NCI-H345 treated with DMSO at 0.1 percent for 48 hours (cell line): ENCODE results near the gene SNTN.

Experiments used
- DNase-seq: peaks from one replicate; lab custom pipeline; 2025; ENCODE audit not compliant: unreplicated experiment; lab: John Stamatoyannopoulos, UW

SNTN gene

GRCh38 chr3:63673111-63673510 lies 20.6 kb downstream of the SNTN start:
- DNase-seq, result no peak

DNA sequence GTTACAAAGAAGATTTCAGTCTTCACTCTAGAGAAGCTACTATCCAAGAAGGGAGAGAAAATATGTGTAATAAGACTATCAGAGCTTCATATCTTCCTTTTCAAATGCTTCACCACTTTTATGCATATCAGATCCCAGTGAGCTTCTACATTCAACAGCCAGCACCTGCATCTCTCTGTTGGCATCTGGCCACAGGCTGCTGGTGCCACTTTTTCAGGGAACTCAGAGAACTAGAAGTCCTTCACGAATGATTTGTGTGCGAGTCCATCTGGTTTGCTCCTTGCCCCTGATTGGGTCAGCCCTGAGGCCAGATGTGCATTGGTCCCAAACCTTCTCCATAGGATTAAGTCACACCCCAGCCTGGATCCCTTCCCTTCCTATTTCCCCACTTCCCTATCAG lies 22.1 kb downstream of the SNTN start:
- no peak for DNase-seq

DNA sequence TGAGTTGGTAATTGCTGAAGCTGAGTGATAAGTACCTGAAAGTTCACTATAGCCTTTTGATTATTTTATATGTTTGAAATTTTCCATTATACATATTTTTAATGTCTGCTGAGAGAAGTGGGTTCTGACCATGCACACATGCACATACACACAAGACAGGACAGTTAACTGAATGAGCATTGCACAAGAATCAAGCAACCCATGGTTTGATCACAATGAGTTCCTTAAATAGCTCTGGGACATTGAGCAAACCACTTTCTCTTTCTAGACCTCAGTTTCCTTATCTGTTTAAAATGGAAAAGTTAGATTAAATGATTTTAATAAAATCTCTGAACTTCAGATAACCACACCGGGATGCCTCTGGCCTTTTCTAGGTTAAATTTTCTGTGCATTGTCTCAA lies 26.7 kb downstream of the SNTN start:
- no peak for DNase-seq

DNA sequence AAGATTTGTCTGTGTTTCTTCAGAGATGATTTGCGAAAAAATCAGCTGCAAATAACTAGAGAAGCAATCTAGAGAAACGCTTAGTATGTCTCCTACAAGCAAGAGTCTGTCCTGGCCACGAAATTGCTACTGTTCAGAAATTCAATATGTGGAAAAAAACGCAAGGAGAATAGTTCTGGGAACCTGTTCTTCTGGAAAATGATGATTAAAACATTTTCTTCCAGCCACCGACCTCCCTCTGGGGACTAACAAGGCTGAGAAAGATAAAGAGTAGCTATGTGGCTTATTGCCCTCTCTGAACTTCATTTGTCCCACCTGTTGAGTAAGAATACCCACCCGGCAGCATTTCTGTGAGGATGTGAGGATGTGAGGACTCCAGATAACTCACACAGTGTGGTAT lies 31.6 kb downstream of the SNTN start:
- DNase-seq, result no peak

DNA sequence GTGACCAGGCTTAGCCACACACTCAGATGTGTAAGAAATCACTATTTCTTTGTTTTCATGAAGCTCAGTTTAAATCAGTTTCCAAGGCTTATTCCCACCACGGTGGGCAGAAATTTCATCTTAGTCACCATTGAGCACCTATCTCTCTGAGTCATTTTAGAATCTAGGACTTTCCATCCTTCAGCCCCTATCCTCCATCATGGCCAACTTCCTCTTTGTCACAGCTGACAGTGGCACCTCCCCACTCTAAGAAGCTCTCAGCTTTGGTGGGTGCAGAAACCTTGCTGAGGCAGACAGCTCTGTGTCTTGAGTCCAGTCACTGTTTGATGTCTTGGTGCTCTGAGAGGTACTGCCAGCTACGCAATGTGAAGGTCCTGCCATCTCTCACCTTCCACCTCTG lies 32.9 kb downstream of the SNTN start:
- DNase-seq, result no peak

DNA sequence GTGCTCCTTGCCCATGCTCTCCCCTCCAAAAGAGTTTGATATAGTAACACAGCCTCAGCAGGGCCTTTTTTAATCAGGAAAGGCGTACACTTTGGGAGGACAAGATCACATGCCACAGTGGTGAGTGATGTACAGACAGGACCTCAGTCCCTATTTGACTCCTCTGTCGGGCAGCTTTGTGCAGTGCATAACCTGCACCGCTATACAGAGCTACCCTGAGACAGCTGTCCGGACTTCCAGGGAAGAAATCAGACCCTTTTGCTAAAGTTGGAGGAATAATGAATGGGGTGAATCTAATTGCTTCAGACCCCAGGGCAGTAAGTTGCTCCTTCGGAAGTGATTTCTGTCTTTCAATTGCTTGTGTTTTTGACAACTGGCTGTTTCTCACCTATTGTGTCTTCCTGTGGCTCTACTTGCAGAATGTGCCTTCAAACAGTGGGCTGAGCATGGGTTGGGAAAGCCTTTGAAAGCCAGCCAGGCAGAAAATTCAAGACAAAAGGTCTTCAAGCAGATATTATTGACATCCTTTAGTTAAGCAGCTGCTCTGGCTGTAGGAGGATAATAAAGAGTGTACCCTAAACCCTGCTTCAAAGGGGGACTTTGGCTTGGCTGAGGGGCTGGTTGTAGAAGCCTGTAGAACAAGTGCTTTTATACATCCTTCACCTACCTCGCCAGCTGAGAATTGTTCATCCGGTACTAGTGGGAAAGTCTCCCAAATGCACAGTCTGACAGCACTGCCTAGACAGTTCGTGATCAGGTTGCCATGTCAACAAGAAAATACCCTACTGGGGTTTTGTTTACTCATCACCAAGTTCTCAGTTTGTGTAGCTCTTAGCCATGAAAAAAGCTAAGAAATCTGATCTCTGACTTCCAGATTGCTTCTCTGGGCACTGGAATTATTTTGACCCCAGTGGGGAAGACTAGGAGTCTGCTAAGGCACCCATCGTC lies 35.1 kb downstream of the SNTN start:
- peak; percentile 40 for DNase-seq

DNA sequence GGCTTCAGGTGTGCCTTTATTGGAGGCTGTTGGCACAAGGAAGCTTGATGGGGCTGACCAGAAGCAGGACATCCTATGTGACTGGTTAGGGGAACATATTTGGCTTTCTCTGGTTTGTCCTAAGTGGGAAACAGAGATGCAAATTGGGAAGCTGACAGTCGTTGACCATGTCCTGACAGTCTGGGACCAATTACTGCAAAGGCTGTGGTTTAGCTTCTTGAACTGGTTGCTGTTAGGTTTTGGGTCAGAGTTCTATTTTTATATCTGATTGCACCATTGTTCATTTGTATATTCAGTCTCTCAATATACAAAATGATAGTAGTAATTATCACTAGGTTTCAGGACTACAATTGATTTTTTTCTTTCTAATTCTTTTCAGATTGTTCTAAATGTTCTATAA lies 36.8 kb downstream of the SNTN start:
- no peak for DNase-seq

DNA sequence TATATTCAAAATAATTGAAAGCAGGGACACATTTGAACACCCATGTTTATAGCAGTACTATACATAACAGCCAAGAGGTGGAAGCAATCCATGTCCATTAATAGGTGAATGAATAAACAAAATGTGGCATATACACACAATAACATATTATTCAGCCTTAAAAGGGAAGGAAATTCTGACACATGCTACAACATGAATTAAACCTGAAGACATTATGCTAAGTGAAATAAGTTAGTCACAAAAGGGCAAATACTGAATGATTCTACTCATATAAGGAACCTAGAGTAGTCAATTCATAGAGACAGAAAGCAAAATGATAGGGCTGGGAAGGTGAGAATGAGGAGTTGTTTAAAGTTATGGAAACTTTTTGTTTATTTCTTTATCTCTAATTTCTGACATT lies 40.9 kb downstream of the SNTN start:
- DNase-seq, result no peak

- no peak for DNase-seq
These were observed 52.7 kb downstream of the SNTN start for GRCh38 chr3:63705092-63705645.

DNA sequence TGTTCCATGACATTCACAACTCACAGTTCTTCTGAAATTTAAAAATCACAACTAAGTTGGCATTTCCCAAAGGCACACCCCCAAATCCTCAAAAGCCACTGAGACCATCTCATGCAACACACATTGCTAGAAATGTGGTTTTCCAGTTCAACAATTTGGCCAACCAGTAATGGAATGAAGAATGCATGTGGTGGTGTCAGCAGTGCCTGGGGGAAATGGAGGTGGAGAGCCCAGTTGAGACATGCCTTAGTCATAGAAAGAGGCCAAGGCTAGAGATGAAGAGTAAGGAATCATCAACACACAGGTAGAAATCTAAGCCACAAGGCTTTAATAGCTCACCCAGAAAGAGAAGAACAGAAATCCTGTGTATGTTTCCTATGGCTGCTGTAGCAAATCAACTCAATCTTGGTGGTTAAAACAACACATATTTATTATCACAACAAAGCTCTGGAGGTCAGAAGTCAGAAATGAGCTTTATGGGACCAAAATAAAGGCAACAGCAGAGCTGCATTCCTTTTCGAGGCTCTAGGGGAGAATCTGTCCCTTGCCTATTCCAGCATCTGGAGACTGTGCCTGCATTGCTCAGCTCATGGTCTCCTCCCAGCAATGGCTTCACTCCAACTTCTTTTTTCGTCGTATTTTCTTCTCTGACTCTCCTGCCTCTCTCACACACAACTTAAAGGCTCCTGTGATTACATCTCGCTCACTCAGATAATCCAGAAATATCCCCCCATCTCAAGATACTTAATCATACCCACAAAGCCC lies 54.0 kb downstream of the SNTN start:
- DNase-seq, result no peak

DNA sequence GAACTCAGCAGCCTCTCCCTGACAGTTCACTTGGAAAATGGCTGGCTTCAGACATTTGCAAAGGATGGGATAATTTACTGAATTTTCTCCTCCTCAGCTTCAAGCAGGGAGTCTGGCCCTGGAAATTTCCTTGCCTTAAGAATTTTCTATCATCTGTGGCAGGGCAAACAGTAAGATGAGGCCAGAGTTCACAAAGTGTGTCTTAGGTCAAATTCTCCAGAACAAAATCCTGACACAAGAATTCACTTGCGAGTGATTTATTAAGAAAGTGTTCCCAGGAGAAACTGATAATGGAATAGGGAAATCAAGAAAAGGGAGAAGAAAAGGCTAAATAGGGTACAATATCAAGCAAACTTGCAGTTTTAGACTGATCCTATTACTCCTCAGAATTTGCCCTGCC lies 55.3 kb downstream of the SNTN start:
- DNase-seq, result no peak

- no peak for DNase-seq
These were observed 57.1 kb downstream of the SNTN start for GRCh38 chr3:63709576-63709975.
